ENCODE measurements around the gene XPNPEP2.

Gene XPNPEP2

DNA sequence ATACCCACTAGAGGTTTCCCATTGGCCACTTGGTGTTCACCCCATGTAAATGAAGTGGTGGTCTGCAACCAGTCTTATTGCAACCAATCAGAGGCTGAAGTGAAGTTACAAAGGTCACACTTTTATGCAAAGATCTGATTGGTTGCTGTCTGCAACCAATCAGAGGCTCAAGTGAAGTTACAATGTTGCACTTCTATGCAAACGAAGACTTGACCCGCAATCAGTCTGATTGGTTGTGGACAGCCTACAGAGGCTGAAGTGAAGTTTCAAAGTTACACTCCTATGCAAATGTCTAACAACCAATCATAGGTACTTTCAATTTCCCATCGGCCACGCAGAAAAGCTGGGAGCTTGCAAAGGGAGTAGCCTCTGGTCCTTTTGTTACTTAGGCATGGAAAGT, 22.3 kb upstream of the XPNPEP2 start:
- Mint-ChIP-seq H3K27me3 (ENCODE audit: low read depth) (peaks cover 5% of the 10 kb centered on the region), H3K4me3 (no peak overlapping the region), H3K4me1 (peaks cover 6% of the 10 kb centered on the region), H3K27ac (no peak overlapping the region), H3K9me3 (no peaks in the 10 kb centered on the region), H3K36me3 (ENCODE audit: low read depth) (no peaks in the 10 kb centered on the region)
- TF ChIP-seq, protein P1, sequence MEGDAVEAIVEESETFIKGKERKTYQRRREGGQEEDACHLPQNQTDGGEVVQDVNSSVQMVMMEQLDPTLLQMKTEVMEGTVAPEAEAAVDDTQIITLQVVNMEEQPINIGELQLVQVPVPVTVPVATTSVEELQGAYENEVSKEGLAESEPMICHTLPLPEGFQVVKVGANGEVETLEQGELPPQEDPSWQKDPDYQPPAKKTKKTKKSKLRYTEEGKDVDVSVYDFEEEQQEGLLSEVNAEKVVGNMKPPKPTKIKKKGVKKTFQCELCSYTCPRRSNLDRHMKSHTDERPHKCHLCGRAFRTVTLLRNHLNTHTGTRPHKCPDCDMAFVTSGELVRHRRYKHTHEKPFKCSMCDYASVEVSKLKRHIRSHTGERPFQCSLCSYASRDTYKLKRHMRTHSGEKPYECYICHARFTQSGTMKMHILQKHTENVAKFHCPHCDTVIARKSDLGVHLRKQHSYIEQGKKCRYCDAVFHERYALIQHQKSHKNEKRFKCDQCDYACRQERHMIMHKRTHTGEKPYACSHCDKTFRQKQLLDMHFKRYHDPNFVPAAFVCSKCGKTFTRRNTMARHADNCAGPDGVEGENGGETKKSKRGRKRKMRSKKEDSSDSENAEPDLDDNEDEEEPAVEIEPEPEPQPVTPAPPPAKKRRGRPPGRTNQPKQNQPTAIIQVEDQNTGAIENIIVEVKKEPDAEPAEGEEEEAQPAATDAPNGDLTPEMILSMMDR (IDR thresholded peaks at IDR 0.05; ENCODE audit: unreplicated experiment in 3 of 3), result no peak

DNA sequence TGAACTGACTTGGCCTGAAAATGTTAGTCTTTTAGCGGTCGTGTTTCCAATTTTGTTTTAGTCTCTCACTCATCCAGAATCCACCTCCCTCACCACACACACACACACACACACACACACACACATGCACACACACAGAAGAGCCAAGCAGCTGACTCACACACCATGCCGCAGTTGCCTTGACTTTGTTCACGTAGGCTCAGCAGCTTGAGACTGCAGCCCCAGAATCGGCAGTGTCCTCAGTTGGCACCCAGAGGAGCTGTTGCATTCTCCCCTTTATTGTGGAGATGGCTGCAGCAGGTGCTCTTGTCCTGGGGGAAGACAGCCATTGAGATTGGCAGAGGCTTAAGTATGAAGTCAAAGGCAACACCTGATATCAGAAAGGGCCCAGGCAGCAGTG, 20.9 kb upstream of the XPNPEP2 start:
- H3K36me3 Mint-ChIP-seq (ENCODE audit: low read depth), result no peaks in the 10 kb centered on the region

DNA sequence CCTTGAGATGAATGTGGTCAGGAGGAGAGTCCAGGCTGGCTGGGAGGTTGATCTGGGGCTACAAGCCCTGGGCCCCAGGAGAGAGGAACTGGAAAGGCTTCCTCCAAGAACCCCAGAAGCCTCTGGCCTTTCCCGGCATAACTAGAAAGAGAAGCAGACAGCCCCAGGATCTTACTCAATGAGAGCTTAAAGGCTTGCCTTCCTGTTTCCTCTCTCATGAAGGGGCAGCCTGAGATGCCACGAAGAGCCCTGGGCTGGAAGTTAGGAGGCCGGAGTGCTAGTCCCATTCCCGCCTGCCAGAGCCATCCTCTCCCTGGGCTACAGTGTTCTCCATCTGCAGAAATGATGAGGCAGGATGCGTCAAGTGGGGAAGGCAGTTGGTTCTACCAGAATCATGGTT, 20.1 kb upstream of the XPNPEP2 start:
- Mint-ChIP-seq H3K4me1 (peaks cover 6% of the 10 kb centered on the region), H3K9me3 (peaks cover 3% of the 10 kb centered on the region), H3K36me3 (ENCODE audit: low read depth) (no peaks in the 10 kb centered on the region), H3K4me3 (no peak overlapping the region), H3K27me3 (ENCODE audit: low read depth) (peaks cover 5% of the 10 kb centered on the region), H3K27ac (no peak overlapping the region)
- TF ChIP-seq, protein P1 (IDR thresholded peaks at IDR 0.05; ENCODE audit: unreplicated experiment in 3 of 3), result no peak

More for the DNA sequence above, 20.9 kb upstream of the XPNPEP2 start:
- Mint-ChIP-seq H3K27me3 (ENCODE audit: low read depth) (peaks cover 5% of the 10 kb centered on the region), H3K27ac (no peak overlapping the region), H3K4me3 (no peak overlapping the region), H3K4me1 (peaks cover 6% of the 10 kb centered on the region), H3K9me3 (peaks cover 3% of the 10 kb centered on the region)
- TF ChIP-seq, protein P1 (IDR thresholded peaks at IDR 0.05; ENCODE audit: unreplicated experiment in 3 of 3), result no peak

DNA sequence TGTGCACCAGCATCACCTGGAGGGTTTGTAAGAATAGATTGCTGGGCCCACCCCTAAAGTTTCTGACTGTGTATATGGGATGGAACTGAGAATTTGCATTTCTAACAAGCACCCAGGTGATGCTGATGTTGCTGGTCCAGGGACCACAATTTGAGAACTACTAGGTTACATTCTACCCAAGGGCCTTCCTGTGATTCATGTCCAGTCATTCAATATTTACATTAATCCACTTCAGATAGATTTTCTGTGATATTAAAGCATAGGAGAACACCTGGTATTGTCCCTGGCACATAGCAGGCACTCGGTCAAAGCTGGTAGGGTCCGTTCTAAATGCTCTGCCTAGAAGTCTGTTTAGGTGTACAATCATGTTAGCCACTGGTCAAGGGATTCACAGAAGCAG, 19.5 kb upstream of the XPNPEP2 start:
- H3K4me3 Mint-ChIP-seq, result no peak overlapping the region
- TF ChIP-seq, protein P1 (IDR thresholded peaks at IDR 0.05; ENCODE audit: unreplicated experiment in 3 of 3), result no peak
- H3K36me3 Mint-ChIP-seq (ENCODE audit: low read depth), result no peaks in the 10 kb centered on the region
- H3K9me3 Mint-ChIP-seq, result peaks cover 3% of the 10 kb centered on the region
- H3K4me1 Mint-ChIP-seq, result peaks cover 6% of the 10 kb centered on the region
- H3K27ac Mint-ChIP-seq, result no peak overlapping the region
- H3K27me3 Mint-ChIP-seq (ENCODE audit: low read depth), result peaks cover 5% of the 10 kb centered on the region

DNA sequence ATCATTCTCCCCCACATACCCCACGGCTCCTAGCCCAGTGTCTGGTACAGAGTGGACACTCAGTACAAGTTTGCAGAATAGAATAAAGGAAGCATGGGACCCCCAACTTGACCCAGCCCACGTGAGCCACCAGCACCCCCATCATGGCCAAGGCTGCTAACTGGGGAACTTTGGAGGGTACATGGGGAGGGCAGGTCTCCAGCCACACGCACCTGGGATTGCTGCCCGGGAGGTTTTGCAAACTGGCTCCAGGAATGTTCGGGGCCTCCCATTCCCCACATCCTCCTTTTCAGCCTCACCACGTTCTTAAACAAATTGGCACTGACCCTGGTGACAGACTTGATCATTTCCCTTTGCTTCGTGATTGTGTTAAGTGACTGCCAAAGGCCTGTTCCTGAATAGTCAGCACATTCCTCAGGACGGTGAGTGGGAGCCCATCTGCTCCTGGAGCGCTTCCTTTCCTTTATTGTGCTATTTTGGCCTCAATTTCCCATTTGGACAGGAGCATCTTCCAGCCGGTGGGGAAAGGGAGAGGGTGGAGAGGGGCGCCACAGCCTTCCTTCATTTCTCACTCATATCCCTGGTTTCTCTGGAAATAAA, 18.7 kb upstream of the XPNPEP2 start:
- peaks cover 5% of the 10 kb centered on the region for H3K27me3 Mint-ChIP-seq (ENCODE audit: low read depth)
- peaks cover 6% of the 10 kb centered on the region for H3K4me1 Mint-ChIP-seq
- no peak overlapping the region for H3K27ac Mint-ChIP-seq
- peaks cover 3% of the 10 kb centered on the region for H3K9me3 Mint-ChIP-seq
- no peak overlapping the region for H3K4me3 Mint-ChIP-seq
- TF ChIP-seq, protein P1 (IDR thresholded peaks at IDR 0.05; ENCODE audit: unreplicated experiment in 3 of 3), result no peak
- H3K36me3 Mint-ChIP-seq (ENCODE audit: low read depth), result no peaks in the 10 kb centered on the region

DNA sequence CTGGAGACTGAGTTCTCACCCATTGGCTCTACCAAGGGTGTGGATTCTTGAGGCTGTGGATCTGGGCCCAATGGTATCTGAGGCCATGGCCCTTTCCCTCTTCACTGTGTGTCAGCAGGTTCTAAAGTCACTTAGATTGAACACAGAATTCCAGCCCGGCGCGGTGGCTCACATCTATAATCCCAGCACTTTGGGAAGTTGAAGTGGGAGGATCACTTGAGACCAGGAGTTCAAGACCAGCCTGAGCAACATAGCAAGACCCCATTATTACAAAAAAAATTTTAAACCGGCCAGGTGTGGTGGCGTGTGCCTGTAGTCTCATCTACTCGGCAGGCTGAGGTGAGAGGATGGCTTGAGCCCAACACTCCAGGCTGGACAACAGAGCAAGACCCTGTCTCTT, 18.0 kb upstream of the XPNPEP2 start:
- H3K4me3 Mint-ChIP-seq, result no peak overlapping the region
- no peaks in the 10 kb centered on the region for H3K36me3 Mint-ChIP-seq (ENCODE audit: low read depth)
- TF ChIP-seq, protein P1 (IDR thresholded peaks at IDR 0.05; ENCODE audit: unreplicated experiment in 3 of 3), result no peak
- peaks cover 6% of the 10 kb centered on the region for H3K4me1 Mint-ChIP-seq
- H3K27me3 Mint-ChIP-seq (ENCODE audit: low read depth), result peaks cover 5% of the 10 kb centered on the region
- H3K9me3 Mint-ChIP-seq, result peaks cover 3% of the 10 kb centered on the region
- H3K27ac Mint-ChIP-seq, result no peak overlapping the region
